COLO668 (cell line): Measurements from ENCODE around the gene IFT122.
A peak's percentile ranks its signal among the peaks of the same experiment; 100 is the strongest.

Source experiments
- DNase-seq: peaks from one replicate; lab custom pipeline; 2025; ENCODE audit not compliant: unreplicated experiment; lab: John Stamatoyannopoulos, UW

The IFT122 gene

DNA sequence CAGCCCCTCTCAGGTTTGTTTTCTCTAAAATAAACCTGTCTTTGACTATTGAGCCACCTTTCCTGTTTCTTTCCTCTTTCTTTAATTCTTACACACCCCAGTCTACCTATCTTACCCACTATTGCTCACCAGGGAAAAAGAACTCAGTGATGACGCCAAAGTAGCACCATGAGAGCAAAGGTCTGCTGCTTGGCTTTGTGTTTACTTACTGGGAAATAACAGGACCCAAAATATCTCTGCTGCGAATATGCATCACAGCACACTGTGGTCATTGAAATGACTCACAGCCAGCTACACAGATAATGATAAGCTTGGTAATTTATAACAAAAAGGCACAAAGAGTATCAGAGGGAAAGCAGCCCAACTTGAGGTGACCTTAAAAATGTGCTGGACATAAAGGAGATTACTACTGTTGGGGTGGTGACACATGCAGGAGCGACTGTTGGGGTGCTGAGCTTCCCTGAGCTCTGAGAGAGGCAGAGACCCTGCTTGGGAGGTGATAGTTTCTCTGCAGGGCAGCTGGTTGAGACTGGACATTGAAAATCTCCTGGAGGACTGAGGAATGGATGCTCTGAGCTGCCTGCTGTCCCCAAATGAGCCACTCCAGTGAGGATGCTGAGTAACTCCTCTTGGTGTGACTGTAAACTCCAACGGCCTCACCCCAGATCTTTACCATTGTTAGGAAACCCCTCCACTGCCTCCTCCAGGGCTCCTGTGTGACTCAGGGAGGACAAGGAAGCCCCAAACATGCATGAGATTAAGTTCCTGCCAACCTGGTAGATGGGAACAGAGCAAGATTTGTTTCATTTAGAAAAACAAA lies 26.1 kb upstream of the IFT122 start:
- DNase-seq = no peak

DNA sequence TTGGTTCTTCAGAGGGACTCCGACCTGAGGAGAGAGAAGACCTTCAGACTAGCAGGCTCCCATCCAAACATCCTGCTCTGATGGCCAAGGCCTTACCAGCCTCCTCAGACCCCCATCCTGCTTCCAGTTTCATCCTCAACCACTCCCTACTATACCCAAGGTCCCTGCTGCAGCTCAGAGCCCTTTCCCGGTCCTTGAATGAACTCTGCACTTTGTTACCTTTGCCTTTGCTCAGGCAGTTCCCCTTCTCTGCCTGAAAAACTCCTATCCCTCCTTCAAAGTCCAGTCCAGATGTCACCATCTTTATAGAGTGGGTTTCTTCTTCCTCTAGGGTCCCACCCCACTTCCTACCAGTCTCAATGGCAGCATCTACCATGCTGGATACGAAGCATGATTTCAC lies 24.6 kb upstream of the IFT122 start:
- no peak for DNase-seq

DNA sequence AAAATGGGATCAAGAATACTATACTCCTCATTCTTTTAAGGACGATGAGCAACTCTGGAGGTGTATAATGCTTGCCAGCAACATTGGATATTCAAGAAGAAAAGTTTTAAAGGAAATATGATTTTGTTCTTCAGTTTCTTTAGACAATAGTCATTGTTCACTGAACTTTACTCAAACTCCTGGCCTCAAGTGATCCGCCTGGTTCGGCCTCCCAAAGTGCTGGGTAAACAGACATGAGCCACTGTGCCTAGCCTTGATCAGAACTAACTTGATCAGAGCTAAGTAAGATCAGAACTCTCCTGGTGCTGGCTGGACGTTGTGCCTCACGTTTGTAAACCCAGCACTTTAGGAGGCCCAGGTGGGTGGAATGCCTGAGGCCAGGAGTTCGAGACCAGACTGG lies 24.2 kb upstream of the IFT122 start:
- no peak for DNase-seq

GRCh38 chr3:129416415-129416814 lies 23.6 kb upstream of the IFT122 start:
- DNase-seq = no peak

DNA sequence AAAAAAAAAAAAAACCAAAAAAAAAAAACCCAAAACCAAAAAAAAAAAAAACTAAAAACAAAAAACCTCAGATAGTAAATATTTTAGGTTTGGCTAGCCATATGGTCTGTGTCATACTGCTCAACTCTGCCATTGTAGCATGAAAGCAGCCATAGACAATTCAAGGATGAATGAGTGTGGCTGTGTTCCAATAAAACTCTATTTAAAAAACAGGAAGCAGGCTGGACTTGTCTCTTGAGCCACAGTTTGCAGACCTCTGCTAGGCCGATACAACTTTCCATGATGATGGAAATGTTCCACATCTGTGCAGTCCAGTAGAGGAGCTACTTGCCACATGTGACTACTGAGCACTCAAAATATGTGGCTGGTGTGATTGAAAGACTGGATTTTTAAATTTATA lies 22.7 kb upstream of the IFT122 start:
- DNase-seq = no peak

DNA sequence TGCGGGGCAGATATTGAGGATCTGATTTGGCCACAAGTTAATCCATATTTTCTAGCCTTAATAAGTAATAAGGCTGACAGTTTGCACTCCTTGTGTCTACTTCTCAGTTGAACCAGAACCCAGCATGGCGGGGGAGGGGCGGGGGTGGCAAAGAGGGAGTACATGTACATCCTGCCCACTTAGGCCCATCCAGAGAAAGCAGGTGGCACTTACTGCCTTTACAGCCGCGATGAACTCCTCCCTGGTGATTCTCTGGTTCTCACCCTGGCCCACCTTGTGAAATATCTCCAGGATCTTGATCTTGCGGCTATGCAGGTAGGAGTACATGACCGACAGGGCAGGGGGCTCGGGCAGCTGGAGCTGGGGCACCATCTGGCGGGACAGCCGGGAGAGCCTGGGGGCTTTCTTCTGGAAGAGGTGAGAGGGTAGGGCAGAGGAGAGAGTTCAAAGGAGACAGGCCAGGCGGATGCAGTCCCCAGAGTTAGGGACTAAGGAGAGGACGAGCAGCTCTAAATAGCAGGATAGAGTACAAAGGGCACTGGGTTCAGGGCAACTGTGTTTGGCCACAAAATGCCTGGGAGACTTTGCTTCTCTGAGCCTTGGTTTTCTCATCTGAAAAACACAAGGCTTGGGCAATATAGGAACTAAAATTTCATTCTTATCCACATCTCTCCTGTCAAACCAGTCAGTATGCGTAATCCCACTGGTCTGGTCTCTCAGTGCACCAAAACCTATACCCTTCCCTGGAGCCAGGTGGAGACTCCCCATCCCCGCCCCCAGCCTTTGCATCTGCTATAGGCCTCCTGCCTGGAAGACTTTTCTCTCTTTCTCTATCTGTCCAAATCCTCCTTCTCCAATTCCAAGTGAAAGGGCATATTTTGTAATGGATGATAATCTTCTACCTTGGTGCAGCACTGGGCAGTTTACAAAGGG lies 21.7 kb upstream of the IFT122 start:
- DNase-seq = no peak

GRCh38 chr3:129419476-129419875 lies 20.5 kb upstream of the IFT122 start:
- DNase-seq = no peak

- DNase-seq = no peak
Observed at GRCh38 chr3:129421236-129421883, 18.7 kb upstream of the IFT122 start.

DNA sequence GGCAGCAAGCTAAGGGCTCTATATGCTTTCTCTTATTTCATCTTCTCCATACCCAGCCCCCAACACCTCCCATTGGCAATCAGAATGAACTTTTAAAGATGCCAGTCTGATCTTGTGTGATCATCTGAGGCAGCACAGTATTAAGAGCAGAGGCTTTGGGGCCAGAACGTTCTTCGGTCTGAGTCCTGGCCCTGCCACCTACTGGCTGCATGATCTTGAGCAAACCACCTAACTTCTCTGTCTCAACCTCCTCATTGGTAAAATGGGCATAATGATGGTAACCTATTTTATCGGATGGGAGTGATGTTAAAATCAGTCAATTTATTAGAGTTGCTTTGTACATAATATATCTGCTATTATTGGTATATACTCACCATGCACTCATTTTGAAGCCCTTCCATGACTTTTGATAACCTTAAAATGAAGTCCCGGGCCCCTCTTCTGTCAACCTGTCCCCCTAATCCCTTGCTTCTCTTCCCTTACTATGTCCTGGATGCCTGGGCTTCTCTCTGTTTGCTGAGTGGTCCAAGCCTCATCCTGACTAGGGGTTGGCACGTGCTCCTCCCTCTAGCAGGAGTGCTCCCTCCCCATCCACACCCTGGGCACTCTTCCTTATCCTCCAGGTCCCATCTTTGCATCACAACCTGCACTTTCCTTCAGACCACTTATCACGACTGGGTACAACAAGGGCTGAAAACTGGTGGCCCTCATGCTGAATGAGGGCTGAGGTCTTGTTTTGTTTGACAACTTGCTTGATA lies 17.9 kb upstream of the IFT122 start:
- DNase-seq = no peak

- no peak for DNase-seq
Observed at GRCh38 chr3:129422897-129423296, 17.1 kb upstream of the IFT122 start.

- no peak for DNase-seq
Observed at GRCh38 chr3:129424185-129424841, 15.7 kb upstream of the IFT122 start.

- no peak for DNase-seq
Observed at GRCh38 chr3:129425213-129425612, 14.8 kb upstream of the IFT122 start.

GRCh38 chr3:129425619-129426018 lies 14.4 kb upstream of the IFT122 start:
- DNase-seq = no peak

- no peak for DNase-seq
Observed at GRCh38 chr3:129428007-129428375, 12.0 kb upstream of the IFT122 start.

- peak; percentile 87 for DNase-seq
Observed at GRCh38 chr3:129428376-129429079, 11.5 kb upstream of the IFT122 start, which contains the start of gene EFCAB12. Gene EFCAB12 (minus strand): TSS chr3:129428636. CDS start chr3:129428488, 148 bp downstream.

DNA sequence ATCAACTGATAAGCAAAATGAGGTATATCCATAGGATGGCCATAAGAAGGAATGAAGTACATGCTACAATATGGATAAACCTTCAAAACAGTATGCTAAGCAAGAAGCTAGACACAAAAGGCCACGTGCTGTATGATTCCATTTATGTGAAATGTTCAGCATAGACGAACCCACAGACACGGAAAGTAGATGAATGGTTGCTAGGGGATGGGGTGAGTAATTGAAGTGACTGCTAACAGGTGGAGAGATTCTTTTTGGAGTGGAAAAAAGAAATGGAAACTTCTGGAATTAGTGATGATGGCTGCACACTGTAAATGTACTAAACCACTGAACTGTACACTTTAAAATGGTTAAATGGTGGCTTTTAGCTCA lies 11.0 kb upstream of the IFT122 start:
- DNase-seq = no peak

- DNase-seq = no peak
Observed at GRCh38 chr3:129429602-129430001, 10.4 kb upstream of the IFT122 start.

DNA sequence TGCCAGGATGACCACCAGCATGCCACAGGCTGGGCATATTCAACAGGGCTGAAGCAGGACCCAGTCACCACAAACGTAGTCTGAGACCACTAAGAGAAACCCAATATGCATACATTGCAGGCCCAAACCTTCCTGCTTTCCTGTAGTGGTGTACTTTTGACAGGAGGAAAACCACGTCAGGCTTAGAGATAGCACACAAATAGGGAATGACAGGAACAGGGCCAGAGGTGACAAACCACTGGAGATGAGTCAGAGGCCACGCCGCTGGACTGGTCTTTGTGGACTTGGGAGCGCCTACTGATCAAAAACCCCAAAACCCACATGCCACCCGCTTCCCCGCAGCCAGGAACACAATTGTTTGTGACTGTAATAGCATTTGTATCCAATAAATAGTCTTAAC lies 8.0 kb upstream of the IFT122 start:
- DNase-seq = no peak

DNA sequence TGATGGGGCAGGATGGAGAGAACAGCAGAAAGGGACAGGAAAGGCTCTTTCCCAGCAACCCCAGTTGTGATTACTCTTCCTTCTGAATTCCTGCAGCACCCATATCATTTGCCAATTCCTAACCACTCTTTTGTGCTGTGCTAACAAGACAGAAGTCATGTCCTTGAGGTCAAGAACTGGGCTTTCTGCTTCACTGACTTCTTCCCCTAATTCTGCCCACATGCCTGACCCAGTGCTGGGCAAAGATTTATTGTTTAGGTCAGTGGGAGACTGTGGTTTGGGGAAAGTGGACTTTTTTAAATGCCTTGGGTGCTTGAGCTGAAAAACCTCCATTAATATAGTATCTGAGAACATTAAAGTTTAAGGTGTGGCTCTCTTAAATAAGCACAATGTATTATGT lies 7.4 kb upstream of the IFT122 start:
- no peak for DNase-seq

DNA sequence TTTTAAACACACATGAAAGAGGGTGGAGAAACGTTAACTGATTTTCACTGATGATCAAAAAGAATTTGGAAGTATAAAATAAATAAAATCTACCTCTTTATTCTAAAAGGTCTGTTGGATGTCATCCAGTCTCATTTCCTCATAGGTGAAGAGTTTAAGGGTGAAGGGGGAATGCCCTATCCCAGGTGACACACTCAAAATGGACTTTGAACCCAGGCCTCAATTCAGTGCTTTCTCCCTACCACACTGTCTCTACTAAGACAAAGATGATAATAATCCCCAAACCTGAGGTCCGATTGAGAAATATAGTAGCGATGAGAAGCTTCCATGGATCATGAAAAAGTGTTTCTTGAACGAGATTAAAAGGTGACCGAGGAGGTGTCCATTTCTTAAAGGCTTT lies 6.5 kb upstream of the IFT122 start:
- DNase-seq = no peak
